HEK293 (cell line): ENCODE measurements around the gene MMRN2.

Experiments used
- CTCF ChIA-PET: fragments of 350-600 bp; formaldehyde crosslinking; extraction: SDS; loops from one replicate; lab custom pipeline; 2021; ENCODE audit warnings: antibody characterized with exemption; lab: Yijun Ruan, JAX
- POLR2A ChIA-PET: fragments of 300-600 bp; formaldehyde crosslinking; extraction: SDS; loops from one replicate; lab custom pipeline; 2020; ENCODE audit warnings: antibody characterized with exemption, inconsistent platforms; lab: Yijun Ruan, JAX
- H3K27ac ChIP-seq: fragments of 200-500 bp; sonication (Bioruptor generic); 2 replicates; pipeline ENCODE4 v1.5.1; 2014; ENCODE audit warnings: low read depth, low read length, control low read depth, inconsistent platforms; ENCODE audit errors: extremely low read depth
- H3K36me3 ChIP-seq, 2 experiments: fragments of 200-500 bp in 1 of 2; sonication (Bioruptor generic) in 1 of 2; 1 replicate in 1 of 2; 2 replicates in 1 of 2; pipeline ENCODE4 v1.5.1; 2014 to 2017; ENCODE audit warnings: inconsistent platforms in 2 of 2, low read length in 2 of 2; ENCODE audit not compliant: control insufficient read depth in 2 of 2, insufficient read depth in 1 of 2
- H3K4me1 ChIP-seq: fragments of 200-500 bp; sonication (Bioruptor generic); 2 replicates; pipeline ENCODE4 v1.5.1; 2014; ENCODE audit warnings: mild to moderate bottlenecking, low read length, inconsistent platforms; ENCODE audit not compliant: control insufficient read depth, insufficient read depth
- H3K4me3 ChIP-seq: 2 replicates; pipeline ENCODE4 v1.5.1; 2011; ENCODE audit warnings: low read depth, mild to moderate bottlenecking, control low read depth, low read length, moderate library complexity
- H3K9me3 ChIP-seq: fragments of 200-500 bp; sonication (Bioruptor generic); 2 replicates; pipeline ENCODE4 v1.5.1; 2014; ENCODE audit warnings: low read depth, low read length, inconsistent platforms; ENCODE audit not compliant: control insufficient read depth, insufficient read depth
- BCL11B ChIP-seq: fragments of 450-650 bp; formaldehyde crosslinking; IDR thresholded peaks from 2 replicates; pipeline ENCODE4 v1.5.1; 2016; ENCODE audit warnings: low read depth, missing biosample characterization, missing genetic modification characterization
- GLI4 ChIP-seq: fragments of 450-650 bp; formaldehyde crosslinking; IDR thresholded peaks from 2 replicates; pipeline ENCODE4 v1.5.1; 2016; ENCODE audit warnings: missing biosample characterization, missing genetic modification characterization
- KLF16 ChIP-seq: fragments of 450-650 bp; formaldehyde crosslinking; IDR thresholded peaks from 2 replicates; pipeline ENCODE4 v1.5.1; 2017; ENCODE audit warnings: missing biosample characterization, missing genetic modification characterization
- PRDM1 ChIP-seq: fragments of 450-650 bp; formaldehyde crosslinking; IDR thresholded peaks from 2 replicates; pipeline ENCODE4; 2016; ENCODE audit warnings: missing biosample characterization, missing genetic modification characterization
- YY2 ChIP-seq: fragments of 450-650 bp; formaldehyde crosslinking; IDR thresholded peaks from 2 replicates; pipeline ENCODE4 v1.5.1; 2016; ENCODE audit warnings: missing biosample characterization, missing genetic modification characterization
- ZBTB20 ChIP-seq: fragments of 450-650 bp; formaldehyde crosslinking; IDR thresholded peaks from 2 replicates; pipeline ENCODE4 v1.5.1; 2016; ENCODE audit warnings: missing biosample characterization, missing genetic modification characterization
- ZBTB44 ChIP-seq: fragments of 450-650 bp; IDR thresholded peaks from 2 replicates; pipeline ENCODE4 v1.5.1; 2018; ENCODE audit warnings: missing biosample characterization, mild to moderate bottlenecking, missing genetic modification characterization
- ZBTB8A ChIP-seq: fragments of 450-650 bp; formaldehyde crosslinking; IDR thresholded peaks from 2 replicates; pipeline ENCODE4 v1.5.1; 2016; ENCODE audit warnings: missing biosample characterization, missing genetic modification characterization
- ZFP37 ChIP-seq: fragments of 450-650 bp; formaldehyde crosslinking; IDR thresholded peaks from 2 replicates; pipeline ENCODE4 v1.5.1; 2016; ENCODE audit warnings: missing biosample characterization, missing genetic modification characterization
- ZNF138 ChIP-seq: fragments of 450-650 bp; formaldehyde crosslinking; IDR thresholded peaks from 2 replicates; pipeline ENCODE4 v1.5.1; 2016; ENCODE audit warnings: missing biosample characterization, missing genetic modification characterization, borderline replicate concordance
- ZNF140 ChIP-seq: fragments of 450-650 bp; formaldehyde crosslinking; IDR thresholded peaks from 2 replicates; pipeline ENCODE4 v1.5.1; 2016; ENCODE audit warnings: missing biosample characterization, missing genetic modification characterization
- ZNF23 ChIP-seq: fragments of 450-650 bp; formaldehyde crosslinking; IDR thresholded peaks from 2 replicates; pipeline ENCODE4 v1.5.1; 2016; ENCODE audit warnings: missing biosample characterization, missing genetic modification characterization, borderline replicate concordance
- ZNF280D ChIP-seq: fragments of 450-650 bp; formaldehyde crosslinking; IDR thresholded peaks from 2 replicates; pipeline ENCODE4 v1.5.1; 2016; ENCODE audit warnings: missing biosample characterization, missing genetic modification characterization
- ZNF514 ChIP-seq: fragments of 450-650 bp; formaldehyde crosslinking; IDR thresholded peaks from 2 replicates; pipeline ENCODE4 v1.5.1; 2016; ENCODE audit warnings: missing biosample characterization, missing genetic modification characterization
- ZNF549 ChIP-seq: fragments of 450-650 bp; IDR thresholded peaks from 2 replicates; pipeline ENCODE4 v1.5.1; 2018; ENCODE audit warnings: missing biosample characterization, missing genetic modification characterization, mild to moderate bottlenecking, inconsistent platforms, moderate library complexity
- ZNF624 ChIP-seq: fragments of 450-650 bp; formaldehyde crosslinking; IDR thresholded peaks from 2 replicates; pipeline ENCODE4 v1.5.1; 2017; ENCODE audit warnings: missing biosample characterization, missing genetic modification characterization
- ZNF626 ChIP-seq: fragments of 450-650 bp; sonication (Bioruptor Pico); formaldehyde crosslinking; IDR thresholded peaks from 2 replicates; pipeline ENCODE4 v1.5.1; 2018; ENCODE audit warnings: missing biosample characterization, missing genetic modification characterization, inconsistent platforms
- ZNF791 ChIP-seq: fragments of 450-650 bp; formaldehyde crosslinking; IDR thresholded peaks from 2 replicates; pipeline ENCODE4 v1.5.1; 2016; ENCODE audit warnings: missing biosample characterization, missing genetic modification characterization
- TF ChIP-seq, protein P1 (sequence below): fragments of 450-650 bp; formaldehyde crosslinking; IDR thresholded peaks from 2 replicates; pipeline ENCODE4 v1.5.1; 2017; ENCODE audit warnings: missing biosample characterization, missing genetic modification characterization

MMRN2 gene

DNA sequence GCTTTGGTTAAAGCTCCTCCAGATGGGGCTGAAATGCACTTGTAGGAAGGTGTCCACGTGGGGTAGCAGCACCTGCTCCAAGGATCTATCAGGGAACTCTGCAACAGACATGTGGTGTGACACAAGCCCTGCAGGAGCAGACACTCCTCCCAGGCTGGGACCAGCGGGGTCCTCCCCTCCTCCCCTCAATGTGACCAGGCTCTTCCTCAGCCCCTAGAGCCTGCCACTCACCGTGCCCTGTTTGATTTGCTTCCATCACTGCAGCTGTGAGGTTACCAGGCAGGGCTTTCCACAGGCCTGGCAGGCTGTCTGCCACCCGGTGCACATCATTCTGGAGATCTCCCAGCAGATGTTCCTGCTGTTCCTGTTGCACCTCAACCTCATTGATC, 13.4 kb downstream of the MMRN2 start:
- H3K4me1 ChIP-seq: no peaks in the 10 kb centered on the region
- H3K4me3 ChIP-seq: no peak overlapping the region
- POLR2A ChIA-PET: no interaction called here
- no peak overlapping the region for H3K27ac ChIP-seq
- CTCF ChIA-PET: interaction anchor here (1.1 to 1.3 kb wide), 2 partner anchors 23 to 24 kb away, joined by 4 read pairs; no protein-coding TSS in a partner anchor
- no peak for TF ChIP-seq ZFP37 (tag by site-specific recombination)
- no peak for TF ChIP-seq ZNF626 (tag by site-specific recombination)
- no peak for TF ChIP-seq ZBTB8A (tag by site-specific recombination)
- TF ChIP-seq ZNF791: no peak
- no peak for TF ChIP-seq ZNF140
- no peak for TF ChIP-seq GLI4 (tag by site-specific recombination)
- TF ChIP-seq ZNF549 (tag by site-specific recombination): no peak
- no peak for TF ChIP-seq ZNF624 (tag by site-specific recombination)
- H3K36me3 ChIP-seq: no peaks in the 10 kb centered on the region
- H3K9me3 ChIP-seq: no peaks in the 10 kb centered on the region

GRCh38 chr10:86943316-86944030, 13.9 kb downstream of the MMRN2 start:
- no peak for TF ChIP-seq ZNF514 (tag by site-specific recombination)
- TF ChIP-seq ZNF138 (tag by site-specific recombination): no peak
- no peak for TF ChIP-seq ZBTB20

DNA sequence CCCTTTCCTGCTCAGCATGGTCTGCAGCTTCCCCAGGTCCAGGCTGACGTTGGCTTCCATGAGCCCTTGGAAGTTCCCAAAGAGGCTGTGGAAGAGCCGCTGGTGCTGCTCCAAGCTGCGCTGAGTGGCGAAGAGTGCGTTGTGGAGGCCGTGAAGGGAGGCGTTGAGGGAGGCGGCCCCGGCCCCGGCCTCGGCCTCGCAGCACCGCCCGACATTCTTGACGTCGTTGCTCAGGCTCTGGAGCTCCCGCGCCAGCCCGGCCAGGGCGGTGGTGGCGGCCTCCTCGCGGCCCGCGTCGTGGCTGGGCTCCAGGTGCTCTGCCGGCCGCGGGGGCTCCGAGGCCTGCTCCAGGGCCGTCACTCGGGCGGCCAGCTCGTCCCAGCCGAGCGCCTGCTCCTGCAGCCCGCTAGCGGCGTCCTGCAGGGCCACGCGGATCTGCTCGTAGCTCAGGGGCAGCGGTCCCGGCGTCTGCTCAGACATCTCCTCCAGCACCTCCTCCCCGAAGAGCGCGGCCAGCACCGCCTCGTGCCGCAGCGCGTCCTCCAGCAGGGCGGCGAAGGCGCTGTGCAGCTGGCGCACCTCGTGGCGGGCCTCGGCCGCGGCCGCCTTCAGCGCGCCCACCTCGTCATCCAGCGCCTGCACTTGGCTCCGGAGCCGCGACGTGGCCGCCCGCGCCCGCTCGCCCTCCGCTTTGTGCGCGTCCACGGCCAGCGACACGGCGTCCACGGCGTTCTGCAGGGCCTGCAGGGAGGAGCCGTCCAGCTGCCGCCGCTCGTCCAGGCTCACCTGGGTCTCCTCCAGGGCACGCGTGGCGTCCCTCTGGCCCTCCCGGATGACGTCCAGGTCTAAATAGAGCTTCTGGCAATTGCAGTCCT, 14.7 kb downstream of the MMRN2 start:
- ChIA-PET CTCF (interaction anchor here (0.5 to 1.3 kb wide), 5 partner anchors 18 to 237 kb away, joined by 3 to 4 read pairs (median 4); no protein-coding TSS in a partner anchor), POLR2A (no interaction called here)
- H3K9me3 ChIP-seq: no peaks in the 10 kb centered on the region
- H3K4me1 ChIP-seq: no peaks in the 10 kb centered on the region
- TF ChIP-seq, protein P1, sequence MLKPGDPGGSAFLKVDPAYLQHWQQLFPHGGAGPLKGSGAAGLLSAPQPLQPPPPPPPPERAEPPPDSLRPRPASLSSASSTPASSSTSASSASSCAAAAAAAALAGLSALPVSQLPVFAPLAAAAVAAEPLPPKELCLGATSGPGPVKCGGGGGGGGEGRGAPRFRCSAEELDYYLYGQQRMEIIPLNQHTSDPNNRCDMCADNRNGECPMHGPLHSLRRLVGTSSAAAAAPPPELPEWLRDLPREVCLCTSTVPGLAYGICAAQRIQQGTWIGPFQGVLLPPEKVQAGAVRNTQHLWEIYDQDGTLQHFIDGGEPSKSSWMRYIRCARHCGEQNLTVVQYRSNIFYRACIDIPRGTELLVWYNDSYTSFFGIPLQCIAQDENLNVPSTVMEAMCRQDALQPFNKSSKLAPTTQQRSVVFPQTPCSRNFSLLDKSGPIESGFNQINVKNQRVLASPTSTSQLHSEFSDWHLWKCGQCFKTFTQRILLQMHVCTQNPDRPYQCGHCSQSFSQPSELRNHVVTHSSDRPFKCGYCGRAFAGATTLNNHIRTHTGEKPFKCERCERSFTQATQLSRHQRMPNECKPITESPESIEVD (tag by site-specific recombination): no peak
- TF ChIP-seq YY2 (tag by site-specific recombination): no peak
- no peak overlapping the region for H3K4me3 ChIP-seq
- H3K36me3 ChIP-seq: no peaks in the 10 kb centered on the region
- H3K27ac ChIP-seq: no peak overlapping the region

More at GRCh38 chr10:86943316-86944030, 13.9 kb downstream of the MMRN2 start:
- H3K27ac ChIP-seq: no peak overlapping the region
- POLR2A ChIA-PET: no interaction called here
- CTCF ChIA-PET: interaction anchor here (0.5 to 1.3 kb wide), 4 partner anchors 17 to 205 kb away, joined by 3 to 4 read pairs (median 4); no protein-coding TSS in a partner anchor
- no peaks in the 10 kb centered on the region for H3K4me1 ChIP-seq
- H3K36me3 ChIP-seq: no peaks in the 10 kb centered on the region
- H3K9me3 ChIP-seq: no peaks in the 10 kb centered on the region
- no peak overlapping the region for H3K4me3 ChIP-seq

DNA sequence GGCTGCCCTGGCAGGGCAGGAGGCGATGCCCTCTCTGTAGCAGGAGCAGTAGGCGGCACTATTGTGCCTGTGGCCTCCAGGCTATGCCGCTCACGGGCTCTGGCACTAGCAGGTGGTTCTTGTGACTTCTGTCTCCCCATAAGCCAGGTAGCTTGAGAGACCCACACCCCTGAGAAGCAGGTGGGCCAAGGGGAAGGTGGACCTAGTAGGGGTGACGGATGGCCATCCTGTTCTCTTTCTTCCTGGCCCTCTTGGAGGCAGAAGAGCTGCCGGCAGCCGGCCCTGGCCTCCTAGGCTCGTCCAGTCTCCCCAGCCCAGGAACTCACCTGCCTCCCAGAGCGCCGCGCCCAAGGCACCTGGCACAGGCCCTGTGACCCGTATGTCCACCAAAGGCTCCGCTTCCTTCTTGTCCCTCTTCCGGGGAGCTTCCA, 15.4 kb downstream of the MMRN2 start:
- POLR2A ChIA-PET: no interaction called here
- H3K4me1 ChIP-seq: no peaks in the 10 kb centered on the region
- H3K4me3 ChIP-seq: no peak overlapping the region
- no peaks in the 10 kb centered on the region for H3K36me3 ChIP-seq
- no peaks in the 10 kb centered on the region for H3K9me3 ChIP-seq
- CTCF ChIA-PET: interaction anchor here (0.7 kb wide), 1 partner anchor 236 kb away, joined by 3 read pairs; no protein-coding TSS in a partner anchor
- no peak overlapping the region for H3K27ac ChIP-seq
- no peak for TF ChIP-seq ZNF280D (tag by site-specific recombination)
- TF ChIP-seq PRDM1 (tag by site-specific recombination): no peak
- TF ChIP-seq BCL11B: no peak
- TF ChIP-seq ZBTB44 (tag by site-specific recombination): no peak
- TF ChIP-seq KLF16 (tag by site-specific recombination): no peak
- no peak for TF ChIP-seq ZNF23 (tag by site-specific recombination)
